ENCODE data around the gene CDH1. TPM values are rescaled to one million over a fixed set of nuclear protein-coding genes. Genes with fewer than 3 reads are reported as not detected.
A peak's percentile ranks its signal among the peaks of the same experiment; 100 is the strongest.

CDH1 gene
- polyA plus RNA-seq, 3 donors: 0.05 to 0.13 TPM; not detected in 1

GRCh38 chr16:68848786-68849185 lies 111.7 kb downstream of the CDH1 start:
- Histone ChIP-seq H3K27ac (ENCODE audit: low read depth in 1 of 2, low read length in 2 of 2) (no peak overlapping the region), H3K4me3 (replicated peaks in 1 of 3; ENCODE audit: low read depth in 2 of 3, low read length in 3 of 3) (no peak overlapping the region), H3K9ac (ENCODE audit: insufficient read depth, low read length, poor library complexity, severe bottlenecking) (no peak overlapping the region), H3K79me2 (ENCODE audit: insufficient read depth, low read length) (peaks cover 22% of the 10 kb centered on the region), H2AFZ (ENCODE audit: insufficient read depth, low read depth, low read length, poor library complexity, severe bottlenecking) (no peak overlapping the region), H3K4me2 (replicated peaks; ENCODE audit: extremely low read depth, low read length, poor library complexity, severe bottlenecking) (no peak overlapping the region), H3K27me3 (ENCODE audit: control insufficient read depth in 2 of 2, insufficient read depth in 2 of 2, low read length in 2 of 2) (no peaks in the 10 kb centered on the region), H4K20me1 (ENCODE audit: insufficient read depth, low read length) (peaks cover 29% of the 10 kb centered on the region), H3K4me1 (ENCODE audit: control insufficient read depth in 1 of 2, insufficient read depth in 2 of 2, low read length in 2 of 2) (peaks cover 8 to 13% of the 10 kb centered on the region in 2 donors), H3K9me3 (replicated peaks in 1 of 2; ENCODE audit: control insufficient read depth in 1 of 2, insufficient read depth in 1 of 2, low read length in 2 of 2) (no peaks in the 10 kb centered on the region), H3K36me3 (replicated peaks in 1 of 2; ENCODE audit: control insufficient read depth in 1 of 2, insufficient read depth in 2 of 2, low read length in 2 of 2) (peaks cover 0 to 6% of the 10 kb centered on the region in 2 donors)
- Mint-ChIP-seq H3K27ac (peak overlapping the region in 2 of 7 donors; percentile 7 to 49), H3K27me3 (ENCODE audit: low read depth in 3 of 3) (peaks cover 0 to 7% (median 6%) of the 10 kb centered on the region in 3 donors), H3K4me1 (peaks cover 26% of the 10 kb centered on the region), H3K36me3 (peaks cover 13 to 14% of the 10 kb centered on the region in 2 donors), H3K4me3 (no peak overlapping the region), H3K9me3 (peaks cover 0 to 2% (median 0%) of the 10 kb centered on the region in 7 donors)
- no peak for DNase-seq
- intact Hi-C loops (cut with micrococcal nuclease): loop anchor here in 1 of 2 donors (10.0 kb wide), 1 partner anchor 314 kb away; the partner anchor contains the start of gene ZFP90
- WGBS (ENCODE audit: insufficient coverage): 0% methylated on average over 2 of the region's 9 CpGs
- no peak for TF ChIP-seq CTCF (IDR thresholded peaks at IDR 0.05)

- Mint-ChIP-seq H3K27ac (no peak overlapping the region), H3K4me3 (no peak overlapping the region), H3K27me3 (ENCODE audit: low read depth in 3 of 3) (peaks cover under 1 to 11% (median 7%) of the 10 kb centered on the region in 3 donors), H3K4me1 (peaks cover 15% of the 10 kb centered on the region), H3K9me3 (peaks cover 0 to 2% (median 0%) of the 10 kb centered on the region in 7 donors), H3K36me3 (peaks cover 14 to 16% of the 10 kb centered on the region in 2 donors)
- no peak for DNase-seq
- Histone ChIP-seq H3K27ac (ENCODE audit: low read depth in 1 of 2, low read length in 2 of 2) (no peak overlapping the region), H3K4me3 (replicated peaks in 1 of 3; ENCODE audit: low read depth in 2 of 3, low read length in 3 of 3) (no peak overlapping the region), H3K27me3 (ENCODE audit: control insufficient read depth in 2 of 2, insufficient read depth in 2 of 2, low read length in 2 of 2) (no peaks in the 10 kb centered on the region), H3K9ac (ENCODE audit: insufficient read depth, low read length, poor library complexity, severe bottlenecking) (no peak overlapping the region), H3K4me1 (ENCODE audit: control insufficient read depth in 1 of 2, insufficient read depth in 2 of 2, low read length in 2 of 2) (peaks cover 0 to 6% of the 10 kb centered on the region in 2 donors), H3K4me2 (replicated peaks; ENCODE audit: extremely low read depth, low read length, poor library complexity, severe bottlenecking) (no peak overlapping the region), H3K9me3 (replicated peaks in 1 of 2; ENCODE audit: control insufficient read depth in 1 of 2, insufficient read depth in 1 of 2, low read length in 2 of 2) (no peaks in the 10 kb centered on the region), H4K20me1 (ENCODE audit: insufficient read depth, low read length) (peaks cover 45% of the 10 kb centered on the region), H2AFZ (ENCODE audit: insufficient read depth, low read depth, low read length, poor library complexity, severe bottlenecking) (no peak overlapping the region), H3K36me3 (replicated peaks in 1 of 2; ENCODE audit: control insufficient read depth in 1 of 2, insufficient read depth in 2 of 2, low read length in 2 of 2) (peaks cover 0 to 6% of the 10 kb centered on the region in 2 donors), H3K79me2 (ENCODE audit: insufficient read depth, low read length) (peaks cover 18% of the 10 kb centered on the region)
- TF ChIP-seq CTCF (IDR thresholded peaks at IDR 0.05): no peak
- WGBS (ENCODE audit: insufficient coverage): no CpG with 5 or more reads among the region's 2 CpGs
- intact Hi-C loops (cut with micrococcal nuclease): no loop called here
These were observed 113.4 kb downstream of the CDH1 start for GRCh38 chr16:68850481-68850880.
